ENCODE data around the gene ECE1. TPM values are rescaled to one million over a fixed set of nuclear protein-coding genes. Genes with fewer than 3 reads are reported as not detected.

Gene ECE1
- total and polyA plus RNA-seq, 2 of the 8 experiments (the other 6 are each of a cell fraction or from before 2014, with no cell fraction given), result 21.4 to 36.8 TPM

DNA sequence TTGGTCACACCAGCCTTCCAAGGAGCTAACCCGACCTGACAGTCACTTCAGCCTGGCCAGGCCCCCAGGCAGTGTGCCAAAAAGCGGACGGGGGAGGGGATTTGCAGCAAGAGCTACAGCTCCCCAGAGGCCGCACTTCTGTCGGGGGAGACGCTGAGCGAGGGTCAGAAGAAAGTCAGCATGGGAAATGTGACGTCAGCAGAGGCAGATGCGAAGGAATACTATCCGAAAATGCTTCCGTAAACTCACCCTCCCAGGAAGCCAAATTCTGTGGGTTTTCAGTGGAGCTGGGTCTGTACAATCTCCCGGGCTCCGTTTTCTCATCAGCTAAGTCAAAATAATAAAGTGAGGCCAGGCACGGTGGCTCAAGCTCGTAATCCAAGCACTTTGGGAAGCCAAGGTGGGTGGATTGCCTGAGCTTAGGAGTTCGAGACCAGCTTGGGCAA is 28.5 kb upstream of the ECE1 start:
- no peaks in the 10 kb centered on the region for H4K20me1 ChIP-seq (replicated peaks in 1 of 2; ENCODE audit: control insufficient read depth in 1 of 2, insufficient read depth in 2 of 2, low read length in 2 of 2)
- no peak overlapping the region for H2AFZ ChIP-seq (ENCODE audit: low read length)
- no peak overlapping the region; the same call in 1 of the 2 replicates for H2BK15ac ChIP-seq (ENCODE audit: low read length)
- no peak overlapping the region for H3K56ac ChIP-seq (replicated peaks; ENCODE audit: insufficient read length, low read depth, low read length)
- DNase-seq (ENCODE audit: low read depth in 1 of 2, low spot score in 2 of 2) (no peak), FAIRE-seq (no peak)
- peaks cover 24 to 59% (median 34%) of the 10 kb centered on the region in 4 experiments for H3K4me1 ChIP-seq (replicated peaks in 1 of 4; ENCODE audit: control insufficient read depth in 3 of 4, insufficient read depth in 4 of 4, low read length in 3 of 4)
- H4K5ac ChIP-seq (ENCODE audit: insufficient read length, low read depth, low read length), result no peak overlapping the region
- WGBS, 2 experiments (ENCODE audit: extremely low coverage in 1 of 2, insufficient coverage in 1 of 2, insufficient read length in 1 of 2, insufficient replicate concordance in 2 of 2, low coverage in 1 of 2, low lambda C conversion rate in 2 of 2, missing lambda C conversion rate in 1 of 2), result 86% methylated on average over 14 of the region's 16 CpGs; no CpG with 5 or more reads in 1 of the 2 experiments
- H3K27ac ChIP-seq (ENCODE audit: low read depth, low read length), result no peak overlapping the region
- H3K9me3 ChIP-seq (ENCODE audit: insufficient read depth in 2 of 2, low read depth in 1 of 2, low read length in 1 of 2), result no peaks in the 10 kb centered on the region
- 0 out of 2 replicates have a peak overlapping the region, but pooled peaks have one; percentile 35 for H2BK12ac ChIP-seq (ENCODE audit: low read depth, low read length)
- H2BK120ac ChIP-seq (replicated peaks; ENCODE audit: low read depth, low read length), result no peak overlapping the region
- no peak overlapping the region for H3K4me3 ChIP-seq (ENCODE audit: extremely low read depth in 1 of 4, insufficient read depth in 2 of 4, low read depth in 3 of 4, low read length in 4 of 4)
- H3K79me2 ChIP-seq (ENCODE audit: control insufficient read depth in 1 of 2, insufficient read depth in 2 of 2, low read length in 2 of 2), result peaks cover 0 to 7% of the 10 kb centered on the region in 2 experiments; a peak in 1 of 4 replicates
- H3K23ac ChIP-seq (ENCODE audit: insufficient read length), result no peak overlapping the region
- no peak overlapping the region for H4K91ac ChIP-seq (replicated peaks; ENCODE audit: insufficient read length, low read length)
- peak overlapping the region; percentile 67; the same call in 1 of the 2 replicates for H2BK5ac ChIP-seq (ENCODE audit: low read depth, low read length)
- no peak overlapping the region for H3K4ac ChIP-seq (replicated peaks; ENCODE audit: insufficient read length, low read depth, low read length)
- no peak overlapping the region for H4K8ac ChIP-seq (ENCODE audit: extremely low read depth, insufficient read depth, low read length)
- POLR2A ChIA-PET (ENCODE audit: partially characterized antibody), result interaction anchor here (0.7 to 1.9 kb wide), 3 partner anchors 10 to 57 kb away, joined by 3 to 5 read pairs (median 4); no protein-coding TSS in a partner anchor
- H3K4me2 ChIP-seq (ENCODE audit: insufficient read depth in 1 of 2, low read depth in 2 of 2, low read length in 2 of 2), result no peak overlapping the region
- CTCF ChIA-PET (ENCODE audit: partially characterized antibody), result interaction anchor here (0.8 to 15.0 kb wide), 10 partner anchors 9 to 101 kb away, joined by 3 to 168 read pairs (median 4); no protein-coding TSS in a partner anchor
- peak overlapping the region; percentile 24; the same call in 1 of the 2 replicates for H2BK20ac ChIP-seq (ENCODE audit: low read length)
- H3K36me3 ChIP-seq (ENCODE audit: control insufficient read depth in 2 of 4, insufficient read depth in 4 of 4, low read length in 3 of 4), result no peaks in the 10 kb centered on the region
- H3K9ac ChIP-seq (replicated peaks in 1 of 4; ENCODE audit: extremely low read depth in 1 of 4, low read depth in 3 of 4, low read length in 3 of 4), result peak overlapping the region in 1 of 4 experiments; percentile 31; a peak in 1 of 7 replicates
- no peaks in the 10 kb centered on the region; a peak in 1 of 7 replicates for H3K27me3 ChIP-seq (replicated peaks in 1 of 4; ENCODE audit: control insufficient read depth in 3 of 4, extremely low read depth in 1 of 4, insufficient read depth in 3 of 4, low read length in 3 of 4)
- H2AK5ac ChIP-seq (ENCODE audit: low read depth, low read length), result no peak overlapping the region; the same call in 1 of the 2 replicates
- TF ChIP-seq RXRA (IDR thresholded peaks at IDR 0.05; ENCODE audit: insufficient read depth, low read depth, low read length) (no peak), CREB1 (IDR thresholded peaks at IDR 0.05) (no peak), BRCA1 (IDR thresholded peaks at IDR 0.05; ENCODE audit: low read depth, low read length) (no peak)
- H3K79me1 ChIP-seq (ENCODE audit: low read depth, low read length), result peaks cover 9% of the 10 kb centered on the region; the same call in 1 of the 2 replicates
- H3K18ac ChIP-seq (ENCODE audit: extremely low read depth, low read length), result no peak overlapping the region
- H3K14ac ChIP-seq (ENCODE audit: insufficient read length), result no peak overlapping the region
- no peaks in the 10 kb centered on the region for H3K23me2 ChIP-seq (ENCODE audit: low read depth, low read length)
